HG02938 (cell line): ENCODE results near the gene GRM6.

Experiments used
- ATAC-seq: cut with Tn5 transposase; IDR thresholded peaks from one replicate; pipeline ENCODE4 v1.9.1; 2021; ENCODE audit warnings: mild to moderate bottlenecking, moderate library complexity; ENCODE audit not compliant: unreplicated experiment

GRM6 gene

DNA sequence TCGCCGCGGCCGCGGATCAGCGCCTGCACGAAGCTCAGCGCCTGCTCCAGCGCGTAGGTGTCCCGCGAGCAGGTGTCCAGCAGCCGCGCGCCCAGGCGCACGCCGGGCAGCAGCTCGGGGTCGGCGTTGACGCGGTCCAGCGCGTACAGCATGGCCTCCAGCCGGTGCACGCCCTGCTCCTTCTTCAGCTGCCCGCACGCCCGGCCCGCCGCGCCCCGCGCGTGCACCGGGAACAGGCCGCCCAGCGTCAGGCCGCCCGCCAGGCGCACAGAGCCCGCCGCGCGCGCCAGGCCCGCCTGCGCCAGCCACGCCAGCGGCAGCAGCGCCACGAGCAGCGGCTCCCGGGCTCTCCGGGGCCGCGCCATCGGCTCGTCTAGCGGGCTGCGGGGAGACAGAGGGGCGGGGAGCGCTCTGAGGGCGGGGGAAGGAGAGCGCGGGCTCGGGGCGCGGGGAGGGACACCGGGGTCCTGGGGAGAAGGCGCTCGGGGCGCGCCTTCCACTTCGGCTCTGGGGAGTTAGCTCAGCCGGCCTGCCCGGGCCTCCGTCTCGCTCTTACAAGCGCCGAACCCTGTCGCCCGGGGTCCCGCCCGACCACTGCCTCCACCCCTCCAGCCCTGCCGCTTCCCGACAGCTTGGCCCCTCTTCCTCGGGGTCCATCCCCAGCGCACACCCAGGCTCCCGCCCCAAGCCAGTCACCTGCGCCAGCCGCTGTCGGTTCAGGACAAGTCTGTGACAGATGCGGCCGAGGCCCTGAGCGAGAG, at the start of gene GRM6:
Gene GRM6, minus strand, starts transcription at position 741 of the 761 bp plus-strand sequence. Its CDS starts 376 bp downstream, at position 365.
- no peak for ATAC-seq

DNA sequence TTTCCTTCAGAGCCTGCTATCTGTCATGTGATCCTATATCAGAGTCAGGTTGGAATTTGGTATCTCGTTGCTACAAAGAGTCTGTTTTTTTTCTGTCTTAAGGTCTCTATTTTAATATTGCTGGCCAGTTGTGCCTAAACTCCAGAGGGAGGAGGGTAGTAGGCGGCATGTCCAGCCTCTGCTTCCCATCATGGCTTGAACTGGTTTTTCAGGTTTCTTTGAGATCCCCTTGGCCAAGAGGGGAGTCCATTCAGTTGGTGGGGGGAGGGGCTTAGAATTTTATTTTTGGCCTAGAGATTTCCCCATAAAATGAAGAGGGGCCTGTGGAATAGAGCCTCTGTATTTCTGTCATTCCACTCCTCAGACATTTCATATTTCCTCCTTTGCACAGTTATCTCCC, 49.6 kb upstream of the GRM6 start:
- no peak for ATAC-seq

DNA sequence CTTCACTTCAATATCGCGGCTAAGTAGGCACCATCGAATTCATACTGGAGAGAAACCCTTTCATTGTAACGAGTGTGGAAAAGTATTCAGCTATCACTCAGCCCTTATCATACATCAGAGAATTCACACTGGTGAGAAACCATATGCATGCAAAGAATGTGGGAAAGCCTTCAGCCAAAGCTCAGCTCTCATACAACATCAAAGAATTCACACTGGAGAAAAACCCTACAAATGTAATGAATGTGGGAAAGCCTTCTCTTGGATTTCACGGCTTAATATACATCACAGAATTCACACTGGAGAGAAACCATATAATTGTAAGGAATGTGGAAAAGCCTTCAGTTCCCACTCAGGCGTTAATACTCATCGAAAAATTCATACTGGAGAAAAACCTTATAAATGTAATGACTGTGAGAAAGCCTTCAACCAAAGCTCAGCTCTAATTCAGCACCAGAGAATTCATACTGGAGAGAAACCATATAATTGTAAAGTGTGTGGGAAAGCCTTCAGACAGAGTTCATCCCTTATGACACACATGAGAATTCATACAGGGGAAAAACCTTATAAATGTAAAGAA, 38.0 kb upstream of the GRM6 start:
- ATAC-seq, result no peak

DNA sequence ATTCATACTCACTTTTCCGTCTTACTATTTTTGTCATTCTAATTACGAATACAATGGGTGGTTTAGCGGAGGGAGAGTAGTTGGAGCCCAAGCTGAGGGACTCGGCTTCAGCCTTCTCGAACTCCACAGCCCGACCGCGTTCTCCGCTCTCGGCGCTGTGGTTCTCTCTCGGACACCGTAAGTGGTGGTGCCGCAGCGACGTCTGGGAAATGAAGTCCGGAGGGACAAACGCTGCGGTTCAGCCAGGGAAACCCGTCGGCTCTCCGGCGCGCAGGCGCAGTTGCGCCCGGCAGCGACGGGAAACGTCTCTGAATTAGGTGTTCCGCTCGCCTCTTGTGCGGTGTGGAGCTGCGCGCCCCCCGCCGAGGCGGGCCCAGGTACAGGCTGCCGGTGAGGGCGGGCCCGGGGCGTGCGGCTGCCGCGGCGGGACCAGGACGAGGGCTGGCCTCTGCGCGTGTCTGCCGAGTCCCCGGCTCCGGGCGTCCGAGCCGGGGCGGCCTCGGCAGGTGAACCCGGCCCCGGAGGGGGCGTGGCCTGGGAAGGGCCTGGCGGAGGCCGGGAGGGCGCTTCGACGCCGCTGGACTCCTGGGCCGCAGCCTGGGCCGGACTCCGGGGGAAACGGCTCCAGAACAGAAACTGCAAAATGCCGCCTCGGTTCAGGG, 28.5 kb upstream of the GRM6 start, which contains the start of gene ZNF879:
Gene ZNF879, plus strand, starts transcription at position 277 of the 662 bp plus-strand sequence. CDS start 1,201 bp downstream, outside the sequence.
- peak; percentile 84 for ATAC-seq

DNA sequence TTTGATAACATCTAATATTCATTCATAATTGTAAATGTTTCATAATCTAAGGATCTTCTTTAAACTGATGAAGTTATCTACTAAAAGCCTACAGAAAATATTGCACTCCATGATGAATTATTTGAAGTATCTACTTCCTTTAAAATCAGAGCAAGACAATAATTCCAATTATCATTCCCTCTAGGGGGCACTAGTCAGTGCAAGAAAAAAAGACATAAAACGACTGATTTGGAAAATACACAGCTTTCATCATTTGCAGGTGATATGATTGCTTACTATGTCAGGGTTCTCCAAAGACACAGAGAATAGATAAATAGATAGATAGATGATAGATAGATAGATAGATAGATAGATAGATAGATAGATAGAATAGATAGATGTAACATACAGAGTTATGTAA, 13.5 kb upstream of the GRM6 start:
- ATAC-seq, result no peak

DNA sequence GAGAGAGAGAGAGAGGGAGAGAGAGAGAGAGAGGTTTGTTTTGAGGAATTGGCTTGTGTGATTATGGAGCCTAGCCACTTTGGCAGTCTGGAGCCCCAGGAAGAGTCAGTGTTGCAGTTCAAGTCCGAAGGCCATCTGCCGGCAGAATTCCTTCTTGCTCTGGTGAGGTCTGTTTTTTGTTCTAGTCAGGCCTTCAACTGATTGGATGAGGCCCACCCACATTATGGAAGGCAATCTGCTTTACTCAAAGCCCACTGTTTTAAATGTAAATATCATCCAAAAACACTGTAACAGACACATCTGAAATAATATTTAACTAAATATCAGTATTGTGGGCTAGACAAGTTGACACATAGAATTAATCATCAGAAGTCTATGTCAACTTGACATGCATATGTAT, 11.4 kb upstream of the GRM6 start:
- no peak for ATAC-seq

DNA sequence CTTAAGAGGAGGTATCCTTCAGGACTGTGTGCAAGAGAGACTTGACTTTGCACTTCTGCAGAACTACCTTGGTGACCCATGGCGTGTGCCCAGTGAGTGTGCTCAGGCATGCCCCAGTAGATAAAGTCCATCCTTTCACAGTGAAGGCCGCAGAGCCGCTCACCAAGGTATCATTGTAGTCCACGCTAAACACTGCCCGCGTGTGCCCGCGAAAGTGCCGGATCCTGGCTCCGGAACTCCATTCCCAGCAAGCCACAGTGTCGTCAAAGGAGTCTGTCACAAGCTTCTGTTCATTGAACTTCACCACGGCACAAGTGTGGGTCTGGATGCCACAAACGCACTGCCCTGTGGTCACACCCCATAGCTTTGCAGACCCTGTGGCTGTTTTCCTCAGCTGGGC, 3.3 kb upstream of the GRM6 start:
- ATAC-seq, result no peak

DNA sequence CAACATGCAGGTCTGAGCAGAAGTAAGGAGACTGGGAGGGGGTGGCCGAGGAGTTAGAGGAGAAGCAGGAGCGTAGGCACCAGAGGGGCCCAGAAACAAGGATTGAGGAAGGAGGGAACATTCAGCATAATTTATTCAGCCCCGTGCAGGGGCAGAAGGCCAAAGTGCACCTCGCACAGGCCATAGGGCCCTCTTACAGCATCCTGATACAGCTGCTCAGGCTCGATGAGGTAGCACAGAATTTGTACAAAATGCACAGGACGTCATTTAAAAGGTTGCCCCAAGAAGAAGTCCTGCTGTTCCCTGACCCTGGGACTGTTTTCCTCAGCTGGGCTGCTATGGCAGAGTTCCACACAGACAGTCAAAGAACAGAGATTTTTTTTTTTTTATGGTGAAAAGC, 2.1 kb upstream of the GRM6 start:
- ATAC-seq, result no peak

DNA sequence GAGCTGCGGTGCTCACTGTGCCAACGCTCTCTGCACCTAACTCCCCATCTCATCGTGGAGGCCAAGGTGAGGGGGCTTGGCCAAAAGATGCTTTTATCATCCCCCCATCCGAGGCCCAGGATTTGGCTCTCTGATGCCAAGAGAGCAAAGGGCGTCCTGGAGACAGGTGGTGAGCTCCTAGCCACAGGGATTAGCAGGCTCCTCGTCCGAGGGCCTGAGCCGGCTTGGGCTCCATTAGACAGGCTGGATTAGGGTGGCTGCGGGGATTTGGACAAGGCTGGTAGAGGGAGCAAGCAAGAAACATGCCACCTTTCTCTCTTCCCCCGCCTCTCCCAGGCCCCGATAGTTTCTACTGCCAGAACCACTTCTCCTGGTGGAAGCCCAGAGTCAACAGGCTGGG, 1.0 kb upstream of the GRM6 start:
- ATAC-seq, result no peak

DNA sequence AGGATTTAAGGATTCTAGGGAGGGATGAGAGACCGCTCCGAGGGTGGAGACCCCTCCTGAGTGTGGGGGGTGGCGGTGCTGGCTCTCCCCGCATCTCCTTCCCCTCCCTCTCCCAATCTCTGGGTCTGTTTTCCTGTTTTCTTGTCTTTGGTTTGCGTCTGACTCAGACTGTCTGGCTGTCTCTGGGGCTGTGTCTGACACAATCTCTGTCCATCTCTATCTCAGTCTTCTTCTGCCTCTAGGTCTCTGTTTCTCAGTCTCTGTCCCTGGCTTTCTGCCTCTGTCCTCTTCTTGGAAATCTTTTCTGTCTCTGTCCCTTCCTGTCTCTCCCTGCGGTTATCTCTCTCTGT, 196 bp upstream of the GRM6 start:
- no peak for ATAC-seq

DNA sequence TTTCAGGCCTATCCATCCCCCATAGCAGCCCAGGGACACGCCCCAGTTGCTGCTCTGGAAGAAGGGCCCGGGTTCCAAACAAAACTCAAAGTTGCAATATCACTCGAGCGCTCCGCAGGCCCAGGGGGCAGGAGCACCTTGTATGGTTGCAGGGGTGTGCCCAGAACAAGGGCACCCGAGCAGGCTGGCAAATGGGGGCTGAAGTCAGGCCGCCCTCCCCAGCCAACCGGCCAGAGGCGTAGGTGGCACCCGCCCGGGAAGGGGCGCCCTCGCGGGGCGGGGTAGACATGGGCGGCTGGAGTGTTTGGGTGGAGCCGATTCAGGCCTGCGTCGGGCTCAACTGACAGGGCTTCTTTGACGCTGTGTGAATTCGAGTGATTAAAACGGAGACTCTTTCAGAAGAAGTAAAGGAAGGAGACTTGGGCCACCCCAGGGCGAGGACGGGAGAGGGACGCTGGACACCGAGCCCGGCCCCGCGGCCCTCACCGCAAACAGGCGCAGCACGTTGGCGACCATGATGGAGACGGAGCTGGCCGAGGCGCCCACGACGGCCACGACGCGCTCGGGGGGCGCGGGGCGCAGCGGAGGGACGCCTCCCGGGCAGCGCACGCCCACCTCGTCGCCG, 1.1 kb downstream of the GRM6 start:
- ATAC-seq, result no peak

DNA sequence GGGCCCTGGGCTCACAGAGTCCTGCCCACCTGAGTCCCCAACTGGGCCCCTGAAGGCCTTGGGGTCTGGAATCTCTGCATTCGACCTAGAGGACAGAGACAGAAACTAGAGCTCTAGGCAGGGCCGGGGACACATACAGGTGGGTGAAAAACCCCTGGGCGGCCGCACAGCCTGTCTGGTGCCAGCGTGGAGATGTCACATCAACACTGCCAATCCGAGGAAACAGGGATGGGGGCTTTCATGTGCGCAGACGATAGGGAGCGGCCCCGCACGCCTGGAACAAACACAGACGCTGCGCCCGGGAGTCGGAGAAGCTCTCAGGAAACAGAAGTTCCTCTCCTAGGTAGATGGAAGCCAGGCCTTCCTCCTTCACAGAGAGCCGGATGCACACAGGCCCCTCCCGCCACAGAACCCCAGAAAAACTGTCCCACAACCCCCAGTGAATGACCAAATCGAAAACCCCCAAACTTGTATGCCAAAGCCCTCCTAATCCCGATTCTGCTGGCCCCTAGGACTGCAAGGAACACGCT, 1.8 kb downstream of the GRM6 start:
- ATAC-seq, result no peak

DNA sequence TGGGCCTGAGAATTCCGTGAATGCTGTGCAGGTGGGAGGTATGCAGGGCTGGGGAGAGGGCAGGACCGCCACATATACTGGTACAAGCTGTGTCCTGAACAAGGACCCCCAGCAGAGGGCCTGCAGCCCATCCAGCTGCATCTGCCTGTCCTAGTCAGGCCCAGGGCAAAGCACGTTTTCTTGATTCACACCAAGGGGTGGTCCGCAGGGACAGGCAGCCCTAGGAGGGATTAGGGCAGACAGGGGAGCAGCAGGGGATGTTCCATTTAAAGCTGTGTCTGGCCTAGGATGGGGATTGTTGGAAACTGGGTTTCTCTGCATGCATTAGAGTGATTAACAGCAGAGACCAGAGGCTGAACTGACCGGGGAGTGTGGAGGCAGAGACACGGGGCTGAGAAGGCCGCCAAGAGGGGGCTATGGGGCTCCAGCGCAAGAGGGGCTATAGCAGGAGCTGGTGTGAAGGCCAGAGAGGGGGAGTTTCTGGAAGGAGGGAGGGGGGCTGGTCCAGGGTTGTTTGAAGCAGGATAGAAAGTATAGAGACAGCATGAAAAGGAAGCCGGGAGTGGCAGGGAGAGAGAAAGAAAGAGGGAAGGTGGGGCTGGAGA, 2.7 kb downstream of the GRM6 start:
- no peak for ATAC-seq

DNA sequence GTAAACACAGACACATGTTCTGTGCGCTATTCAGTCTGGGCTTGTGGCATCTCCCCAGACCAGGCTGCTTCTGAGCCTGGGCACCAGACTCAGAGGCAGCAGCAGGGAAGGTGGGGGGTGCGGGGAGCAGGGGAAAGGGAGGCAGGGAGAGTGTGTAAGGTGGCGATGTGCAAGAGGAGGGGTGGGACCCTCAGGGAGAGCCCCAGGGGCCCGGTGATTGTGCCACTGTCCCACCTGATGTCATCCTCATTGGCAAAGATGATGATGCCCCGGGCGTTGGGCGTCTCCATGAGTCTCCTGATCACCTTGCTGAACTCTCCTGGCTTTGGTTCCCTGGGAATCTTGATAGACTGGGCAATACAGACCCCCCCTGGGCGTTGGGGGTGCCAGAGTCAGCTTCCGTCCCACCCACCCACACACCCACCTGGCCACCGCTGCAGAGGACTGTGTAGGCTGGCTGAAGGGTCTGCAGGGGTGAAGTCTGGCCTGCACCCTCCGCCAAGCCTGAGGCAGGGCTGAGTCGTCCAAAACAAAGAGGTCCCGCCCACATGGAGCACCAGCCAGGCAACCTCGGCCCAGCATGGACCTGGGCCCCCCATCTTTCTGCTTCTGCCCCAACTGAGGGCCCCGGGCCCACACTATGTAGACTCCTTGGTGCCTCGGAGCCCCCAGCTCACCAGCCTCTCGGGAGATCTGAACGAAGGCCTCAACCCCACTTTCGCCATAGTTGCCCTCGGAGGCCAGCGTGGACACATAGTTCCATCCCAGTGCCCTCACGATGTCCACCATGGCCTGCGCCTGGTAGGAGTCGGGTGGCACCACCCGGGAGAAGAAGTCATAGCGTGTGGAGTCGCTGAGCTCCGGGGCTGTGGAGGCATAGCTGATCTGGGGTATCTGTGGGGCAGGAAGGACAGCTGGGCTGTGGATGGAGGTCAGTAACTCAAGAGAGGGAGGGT, 3.7 kb downstream of the GRM6 start:
- no peak for ATAC-seq

DNA sequence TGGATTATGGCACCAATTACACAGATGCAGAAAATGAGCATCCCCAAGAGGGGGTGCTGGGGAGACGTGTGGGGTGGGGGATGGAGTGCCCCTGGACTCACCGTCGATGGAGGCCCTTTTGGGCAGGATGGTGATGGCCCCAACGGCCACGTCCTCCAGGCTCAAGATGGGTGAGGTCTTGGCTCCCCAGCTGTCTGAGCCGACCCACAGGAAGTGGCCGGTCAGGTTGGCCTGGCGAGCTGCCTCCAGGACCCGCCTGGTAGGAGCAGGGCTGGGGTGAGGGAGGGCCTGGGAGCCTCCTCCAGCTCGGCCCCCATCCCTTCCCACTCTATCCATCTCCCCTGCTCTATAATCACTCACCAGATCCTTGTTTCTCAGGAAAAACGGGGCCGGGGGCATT, 4.6 kb downstream of the GRM6 start:
- ATAC-seq, result no peak

DNA sequence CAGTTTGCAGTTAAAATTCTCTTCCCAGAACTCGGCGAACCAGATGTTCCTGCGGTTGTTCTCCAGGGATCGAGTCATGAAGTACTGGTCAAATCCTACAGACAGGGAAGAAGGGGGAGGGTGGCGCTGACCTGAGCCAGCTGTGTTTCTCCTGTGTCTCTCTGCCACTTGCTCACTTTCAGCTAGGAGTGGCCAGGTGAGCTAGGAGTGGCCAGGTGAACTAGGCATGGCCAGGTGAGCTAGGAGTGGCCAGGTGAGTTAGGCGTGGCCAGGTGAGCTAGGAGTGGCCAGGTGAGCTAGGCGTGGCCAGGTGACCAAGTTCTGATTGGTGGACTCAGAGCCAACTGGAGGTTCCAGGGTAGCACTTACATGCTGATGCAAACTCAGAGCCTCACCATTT, 5.8 kb downstream of the GRM6 start:
- ATAC-seq, result no peak

DNA sequence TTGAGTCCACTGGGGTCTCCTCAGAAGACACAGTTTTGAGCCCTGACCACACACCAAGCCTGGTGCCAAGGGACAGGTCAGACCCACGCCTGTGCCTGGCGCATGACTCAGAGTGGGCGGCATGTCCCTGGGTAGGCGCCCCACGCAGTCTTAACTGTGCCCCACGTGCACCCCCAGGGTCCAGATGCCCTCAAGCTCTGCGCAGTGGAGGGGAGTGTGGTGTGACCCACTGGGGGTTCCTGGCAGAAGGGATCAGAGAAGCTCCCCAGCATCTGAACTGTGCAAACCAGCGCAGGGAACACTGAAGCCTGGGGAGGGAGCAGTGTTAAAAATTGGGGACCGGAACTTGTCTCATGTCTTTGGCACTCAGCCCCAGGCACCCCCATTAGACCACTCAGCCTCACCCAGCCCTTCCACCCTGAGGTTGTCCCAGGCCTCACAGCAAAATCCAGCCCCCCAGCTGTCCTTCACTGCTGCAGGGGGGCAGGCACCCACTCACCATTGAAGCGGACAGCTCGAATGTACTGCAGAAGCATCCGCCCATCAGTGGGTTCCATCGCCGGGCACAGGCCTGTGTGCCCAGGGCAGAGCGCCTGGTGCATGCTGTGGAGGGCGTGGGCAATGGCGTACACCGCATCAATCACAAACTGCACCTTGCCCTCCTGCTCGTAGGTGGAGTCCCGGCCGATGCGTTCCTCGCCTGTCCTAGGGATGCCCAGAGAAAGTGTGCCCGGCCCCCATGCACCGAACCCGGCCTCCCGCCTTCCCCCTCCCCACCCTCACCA, 6.5 kb downstream of the GRM6 start:
- no peak for ATAC-seq

DNA sequence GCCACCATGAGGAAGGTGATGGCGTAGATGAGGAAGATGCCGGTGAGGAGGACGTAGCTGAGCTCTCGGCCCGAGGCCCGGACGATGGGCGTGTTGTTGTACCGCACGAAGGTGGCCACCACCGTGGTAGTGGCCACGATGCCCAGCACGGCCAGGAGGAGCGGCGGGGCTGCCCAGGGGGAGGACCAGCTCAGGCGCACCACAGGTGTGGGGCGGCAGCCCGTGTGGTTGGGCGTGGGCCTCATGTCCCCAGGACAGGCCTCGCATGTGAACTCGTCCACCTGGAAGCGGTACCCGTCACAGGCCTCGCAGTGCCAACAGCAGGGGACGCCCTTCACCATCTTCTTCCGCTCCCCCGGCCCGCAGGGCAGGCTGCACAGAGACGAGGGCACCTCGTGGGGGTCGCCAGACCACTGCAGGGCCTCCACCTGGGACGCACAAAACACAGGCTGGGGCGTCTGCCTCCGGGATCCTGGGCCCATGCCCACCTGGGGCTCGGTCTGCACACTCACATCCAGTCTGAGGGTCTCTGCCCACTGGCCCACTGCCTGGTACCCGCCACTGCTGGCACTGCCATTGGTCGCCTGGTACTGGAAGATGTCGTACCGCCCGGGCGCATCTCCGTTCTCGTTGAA, 8.7 kb downstream of the GRM6 start:
- ATAC-seq, result no peak
